HFF-Myc (cell line): ENCODE measurements around the gene ZBTB17.
A peak's percentile ranks its signal among the peaks of the same experiment; 100 is the strongest.
"Not testable (repeated sequence)": the region's sequence is repeated elsewhere in the genome, so short reads cannot be mapped to it uniquely, and the experiment has no call there.

Experiments used
- DNase-seq: peaks from one replicate; pipeline ENCODE4 v3.0.0-alpha.2; 2011; ENCODE audit warnings: low read depth; ENCODE audit errors: extremely low read depth
- H3K4me3 ChIP-seq: replicated peaks from 2 replicates; pipeline ENCODE4 v1.5.1; 2011; ENCODE audit warnings: low read depth, mild to moderate bottlenecking, control low read depth, low read length
- TF ChIP-seq, protein P1 (sequence below): IDR thresholded peaks from 2 replicates; pipeline ENCODE4 v1.5.1; 2012; ENCODE audit warnings: mild to moderate bottlenecking, low read depth, low read length, control low read depth; ENCODE audit errors: missing control alignments

Gene ZBTB17

DNA sequence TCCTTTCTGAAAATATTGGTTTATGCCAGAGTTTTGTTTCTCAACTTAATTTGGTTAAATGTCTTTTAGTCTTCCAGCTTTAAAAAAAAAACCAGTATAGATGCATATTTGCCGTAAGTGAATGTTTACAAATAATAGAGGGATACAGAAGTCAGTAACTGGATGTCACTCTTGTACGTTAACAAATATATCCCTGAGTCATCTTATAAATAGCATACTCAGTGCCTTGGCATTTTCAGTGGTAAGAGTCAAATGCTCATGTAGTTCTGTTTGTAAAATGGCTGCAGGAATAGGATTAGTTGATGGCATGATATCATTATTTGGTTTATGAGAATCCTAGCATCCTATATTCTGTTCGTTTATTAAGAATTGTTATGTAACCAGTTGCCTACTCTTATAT is 73.0 kb downstream of the ZBTB17 start:
- no peak overlapping the region for H3K4me3 ChIP-seq
- TF ChIP-seq, protein P1, sequence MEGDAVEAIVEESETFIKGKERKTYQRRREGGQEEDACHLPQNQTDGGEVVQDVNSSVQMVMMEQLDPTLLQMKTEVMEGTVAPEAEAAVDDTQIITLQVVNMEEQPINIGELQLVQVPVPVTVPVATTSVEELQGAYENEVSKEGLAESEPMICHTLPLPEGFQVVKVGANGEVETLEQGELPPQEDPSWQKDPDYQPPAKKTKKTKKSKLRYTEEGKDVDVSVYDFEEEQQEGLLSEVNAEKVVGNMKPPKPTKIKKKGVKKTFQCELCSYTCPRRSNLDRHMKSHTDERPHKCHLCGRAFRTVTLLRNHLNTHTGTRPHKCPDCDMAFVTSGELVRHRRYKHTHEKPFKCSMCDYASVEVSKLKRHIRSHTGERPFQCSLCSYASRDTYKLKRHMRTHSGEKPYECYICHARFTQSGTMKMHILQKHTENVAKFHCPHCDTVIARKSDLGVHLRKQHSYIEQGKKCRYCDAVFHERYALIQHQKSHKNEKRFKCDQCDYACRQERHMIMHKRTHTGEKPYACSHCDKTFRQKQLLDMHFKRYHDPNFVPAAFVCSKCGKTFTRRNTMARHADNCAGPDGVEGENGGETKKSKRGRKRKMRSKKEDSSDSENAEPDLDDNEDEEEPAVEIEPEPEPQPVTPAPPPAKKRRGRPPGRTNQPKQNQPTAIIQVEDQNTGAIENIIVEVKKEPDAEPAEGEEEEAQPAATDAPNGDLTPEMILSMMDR = no peak
- peak; percentile 35 for DNase-seq

DNA sequence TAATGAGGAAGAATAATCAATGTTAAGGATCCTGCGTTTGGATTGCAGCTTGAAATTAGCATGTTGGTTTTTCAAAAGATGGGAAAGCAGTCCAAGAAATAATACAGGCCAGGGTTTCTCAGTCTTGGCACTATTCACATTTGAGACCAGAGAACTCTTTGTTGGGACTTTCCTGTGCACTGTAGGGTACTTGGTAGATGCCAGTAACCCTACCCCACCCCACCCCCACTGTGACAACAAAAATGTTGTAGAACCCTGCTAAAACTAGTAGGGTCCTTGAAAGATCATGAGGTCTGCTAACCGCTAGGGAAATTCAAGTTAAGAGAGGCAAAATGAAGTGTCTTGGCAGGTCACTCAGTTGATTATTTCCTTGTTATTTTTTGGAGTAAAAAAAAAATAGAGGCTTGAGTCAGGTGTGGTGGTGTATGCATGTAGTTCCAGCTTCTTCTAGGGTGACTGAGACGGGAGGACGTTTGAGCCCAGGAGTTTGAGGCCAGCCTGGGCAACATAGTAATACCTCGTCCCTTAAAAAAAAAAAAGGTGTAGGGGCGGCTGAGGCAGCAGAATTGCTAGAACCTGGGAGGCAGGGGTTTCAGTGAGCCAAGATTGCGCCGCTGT is 75.1 kb downstream of the ZBTB17 start:
- H3K4me3 ChIP-seq = no peak overlapping the region

DNA sequence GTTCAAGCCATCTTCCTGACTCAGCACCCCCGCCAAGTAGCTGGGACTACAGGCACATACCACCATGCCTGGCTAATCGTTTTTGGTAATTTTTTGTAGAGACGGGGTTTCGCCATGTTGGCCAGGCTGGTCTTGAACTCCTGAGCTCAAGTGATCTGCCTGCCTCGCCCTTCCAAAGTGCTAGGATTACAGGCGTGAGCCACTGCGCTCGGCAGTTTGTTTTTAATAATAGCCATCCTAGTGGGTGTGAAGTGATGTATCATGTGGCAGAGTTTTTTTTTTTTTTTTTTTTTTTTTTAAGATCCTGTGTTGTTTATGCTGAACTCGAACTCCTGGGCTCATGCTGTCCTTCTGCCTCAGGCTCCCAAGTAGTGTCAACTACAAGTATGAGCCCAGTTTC is 76.6 kb downstream of the ZBTB17 start:
- no peak for DNase-seq
- TF ChIP-seq, protein P1 = no peak

More for the DNA sequence above, 75.1 kb downstream of the ZBTB17 start:
- TF ChIP-seq, protein P1 = no peak
- no peak for DNase-seq

DNA sequence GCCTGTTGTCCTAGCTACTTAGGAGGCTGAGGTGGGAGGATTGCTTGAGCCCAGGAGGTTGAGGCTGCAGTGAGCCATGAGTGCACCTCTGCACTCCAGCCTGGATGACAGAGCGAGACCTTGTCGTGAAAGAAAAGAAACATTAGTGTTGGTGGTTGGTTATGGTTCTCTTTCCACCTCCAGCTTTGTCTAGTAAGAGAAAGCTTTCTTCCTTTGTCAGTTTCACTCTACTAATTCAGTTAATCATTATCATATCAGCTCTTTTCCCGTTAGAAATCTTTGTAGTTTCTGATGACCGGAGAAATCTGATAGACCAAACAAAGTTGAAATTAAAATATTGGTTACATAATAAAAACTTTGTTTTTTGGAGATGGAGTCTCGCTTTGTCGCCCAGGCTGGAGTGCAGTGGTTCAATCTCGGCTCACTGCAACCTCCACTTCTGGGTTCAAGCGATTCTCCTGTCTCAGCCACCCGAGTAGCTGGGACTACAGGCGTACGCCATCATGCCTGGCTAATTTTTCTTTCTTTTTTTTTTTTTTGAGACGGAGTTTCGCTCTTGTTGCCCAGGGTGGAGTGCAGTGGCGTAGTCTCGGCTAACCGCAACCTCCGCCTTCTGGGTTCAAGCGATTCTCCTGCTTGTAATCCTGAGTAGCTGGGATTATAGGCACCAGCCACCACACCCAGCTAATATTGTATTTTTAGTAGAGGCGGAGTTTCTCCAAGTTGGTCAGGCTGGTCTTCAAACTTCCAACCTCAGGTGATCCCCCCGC is 78.9 kb downstream of the ZBTB17 start:
- not testable (repeated sequence) for DNase-seq, H3K4me3 ChIP-seq

More for the DNA sequence above, 76.6 kb downstream of the ZBTB17 start:
- H3K4me3 ChIP-seq = no peak overlapping the region

DNA sequence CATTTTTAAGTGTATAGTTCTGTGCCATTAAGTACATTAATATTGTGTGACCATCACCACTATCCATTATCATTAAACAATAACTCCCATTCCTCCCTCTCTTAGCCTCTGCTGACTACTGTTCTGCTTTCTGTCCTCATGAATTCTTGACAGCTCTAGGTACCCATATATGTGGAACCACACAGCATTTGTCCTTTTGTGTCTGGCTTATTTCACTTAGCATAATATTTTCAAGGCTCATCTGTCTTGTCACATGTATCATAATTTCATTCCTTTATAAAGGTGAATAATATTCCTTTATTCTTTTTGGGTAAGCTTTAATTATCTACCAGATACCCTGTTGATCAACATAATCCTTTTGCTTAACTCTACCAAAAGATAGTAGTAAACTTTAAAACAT is 80.7 kb downstream of the ZBTB17 start:
- TF ChIP-seq, protein P1 = no peak
- no peak overlapping the region for H3K4me3 ChIP-seq
- no peak for DNase-seq

DNA sequence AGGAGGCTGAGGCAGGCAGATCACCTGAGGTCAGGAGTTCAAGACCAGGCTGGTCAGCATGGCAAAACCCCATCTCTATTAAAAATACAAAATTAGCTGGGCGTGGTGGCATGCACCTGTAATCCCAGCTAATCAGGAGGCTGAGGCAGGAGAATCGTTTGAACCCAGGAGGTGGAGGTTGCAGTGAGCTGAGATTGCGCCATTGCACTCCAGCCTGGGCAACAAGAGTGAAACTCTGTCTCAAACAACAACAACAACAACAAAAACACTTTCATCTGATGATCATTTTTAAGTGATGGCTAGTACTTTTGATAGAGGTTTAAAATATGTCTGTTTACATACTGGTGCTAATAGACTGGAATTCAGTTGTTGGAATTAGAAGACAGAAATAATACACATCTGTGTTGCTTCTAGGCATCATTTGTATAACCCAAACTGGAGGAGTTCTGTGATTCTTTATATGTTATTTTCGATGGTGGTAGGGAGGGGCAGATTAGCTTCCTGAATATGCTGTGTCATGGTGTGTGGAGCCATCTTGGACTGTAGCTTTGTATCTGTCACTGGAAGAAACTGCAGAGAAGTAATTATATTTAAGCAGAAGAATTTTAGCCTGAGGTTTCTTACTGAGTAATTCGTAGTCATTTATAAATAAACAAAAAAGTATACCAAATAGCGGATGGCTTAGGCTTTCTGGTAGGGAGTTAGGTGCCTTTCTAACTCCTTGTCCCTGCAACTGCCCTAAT is 82.9 kb downstream of the ZBTB17 start:
- H3K4me3 ChIP-seq, DNase-seq: not testable (repeated sequence)
